Endothelial cell of umbilical vein (primary cell): ENCODE data around the gene FGF3.

Source experiments
- EZH2 ChIP-seq: IDR thresholded peaks from 2 replicates; pipeline ENCODE4 v1.6.1; 2012; ENCODE audit warnings: borderline replicate concordance, low read depth, mild to moderate bottlenecking, moderate library complexity, low read length, inconsistent platforms; ENCODE audit not compliant: severe bottlenecking
- POLR2AphosphoS5 ChIP-seq: IDR thresholded peaks from 2 replicates; pipeline ENCODE4 v1.6.1; 2012; ENCODE audit warnings: low read depth, mild to moderate bottlenecking, control low read depth, low read length, moderate library complexity; ENCODE audit not compliant: insufficient read depth
- TF ChIP-seq, protein P1 (sequence below), 2 donors: IDR thresholded peaks; 1 replicate in 1 of 2; 2 replicates in 1 of 2; pipeline ENCODE4 v1.5.1; 2011; ENCODE audit warnings: low read length in 2 of 2, mild to moderate bottlenecking in 2 of 2, moderate library complexity in 2 of 2, control low read depth in 1 of 2, inconsistent platforms in 1 of 2, low read depth in 1 of 2; ENCODE audit not compliant: insufficient read depth in 1 of 2; ENCODE audit errors: extremely low read depth in 1 of 2
- TF ChIP-seq, protein P2 (sequence below): IDR thresholded peaks from 2 replicates; pipeline ENCODE4 v1.6.1; 2011; ENCODE audit not compliant: insufficient read depth, insufficient read length

DNA sequence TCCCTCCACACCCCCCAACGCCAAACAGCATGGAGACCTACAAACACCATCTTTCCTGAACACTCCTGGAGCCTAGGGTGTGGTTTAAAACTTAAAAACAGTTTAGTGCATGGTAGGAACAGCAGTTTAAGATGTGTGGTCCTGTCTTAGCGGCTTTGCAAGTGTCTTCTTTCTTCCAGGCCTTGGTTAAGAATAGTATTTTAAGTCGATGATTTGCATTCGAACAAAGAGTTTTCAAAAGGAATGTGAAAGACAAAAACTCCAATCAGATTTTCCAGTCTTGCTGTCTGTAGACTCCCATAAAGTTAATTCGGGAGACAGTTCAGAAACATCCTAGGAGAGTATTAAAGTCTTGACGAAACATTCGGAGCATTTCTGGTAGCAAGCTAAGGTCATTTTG is 47.8 kb downstream of the FGF3 start:
- no peak for TF ChIP-seq EZH2
- TF ChIP-seq, protein P1, sequence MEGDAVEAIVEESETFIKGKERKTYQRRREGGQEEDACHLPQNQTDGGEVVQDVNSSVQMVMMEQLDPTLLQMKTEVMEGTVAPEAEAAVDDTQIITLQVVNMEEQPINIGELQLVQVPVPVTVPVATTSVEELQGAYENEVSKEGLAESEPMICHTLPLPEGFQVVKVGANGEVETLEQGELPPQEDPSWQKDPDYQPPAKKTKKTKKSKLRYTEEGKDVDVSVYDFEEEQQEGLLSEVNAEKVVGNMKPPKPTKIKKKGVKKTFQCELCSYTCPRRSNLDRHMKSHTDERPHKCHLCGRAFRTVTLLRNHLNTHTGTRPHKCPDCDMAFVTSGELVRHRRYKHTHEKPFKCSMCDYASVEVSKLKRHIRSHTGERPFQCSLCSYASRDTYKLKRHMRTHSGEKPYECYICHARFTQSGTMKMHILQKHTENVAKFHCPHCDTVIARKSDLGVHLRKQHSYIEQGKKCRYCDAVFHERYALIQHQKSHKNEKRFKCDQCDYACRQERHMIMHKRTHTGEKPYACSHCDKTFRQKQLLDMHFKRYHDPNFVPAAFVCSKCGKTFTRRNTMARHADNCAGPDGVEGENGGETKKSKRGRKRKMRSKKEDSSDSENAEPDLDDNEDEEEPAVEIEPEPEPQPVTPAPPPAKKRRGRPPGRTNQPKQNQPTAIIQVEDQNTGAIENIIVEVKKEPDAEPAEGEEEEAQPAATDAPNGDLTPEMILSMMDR (IDR thresholded peaks at IDR 0.05; ENCODE audit: extremely low read depth in 1 of 2, insufficient read depth in 1 of 2, low read depth in 1 of 2, low read length in 2 of 2), result no peak
- TF ChIP-seq, protein P2, sequence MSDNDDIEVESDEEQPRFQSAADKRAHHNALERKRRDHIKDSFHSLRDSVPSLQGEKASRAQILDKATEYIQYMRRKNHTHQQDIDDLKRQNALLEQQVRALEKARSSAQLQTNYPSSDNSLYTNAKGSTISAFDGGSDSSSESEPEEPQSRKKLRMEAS, result no peak
- TF ChIP-seq POLR2AphosphoS5, result no peak
